Gastrocnemius medialis (tissue), 4 donors: ENCODE results near the gene ST6GALNAC6. TPM values are rescaled to one million over a fixed set of nuclear protein-coding genes. Genes with fewer than 3 reads are reported as not detected.

Experiments used
- ATAC-seq, 2 donors: fragments of 150-250 bp; one replicate each; pipeline ENCODE4 v1.9.1; 2016
- DNase-seq, 2 donors: peaks; one replicate each; pipeline ENCODE4 v3.0.0-alpha.2; 2019
- H3K27ac ChIP-seq, 4 donors: fragments of 200-600 bp; sonication (generic); 1 replicate in 1 of 4; 2 replicates in 3 of 4; pipeline ENCODE4 v1.5.1; 2016 to 2018; ENCODE audit warnings: mild to moderate bottlenecking in 2 of 4, moderate library complexity in 1 of 4
- H3K27me3 ChIP-seq, 3 donors: fragments of 200-600 bp; sonication (generic) in 2 of 3; 1 replicate in 1 of 3; 2 replicates in 2 of 3; pipeline versions ENCODE4 v1.5.1 to v1.6.0; 2016 to 2019; ENCODE audit warnings: mild to moderate bottlenecking in 1 of 3, moderate library complexity in 1 of 3
- H3K36me3 ChIP-seq, 2 donors: fragments of 200-600 bp; sonication (generic) in 1 of 2; one replicate each; pipeline ENCODE4 v1.5.1; 2017 to 2018
- H3K4me1 ChIP-seq, 2 donors: fragments of 200-600 bp; sonication (generic) in 1 of 2; one replicate each; pipeline ENCODE4 v1.5.1; 2016 to 2017; ENCODE audit warnings: mild to moderate bottlenecking in 2 of 2
- H3K4me3 ChIP-seq, 4 donors: fragments of 200-600 bp; sonication (generic) in 3 of 4; 1 replicate in 1 of 4; 2 replicates in 3 of 4; pipeline ENCODE4 v1.5.1; 2016 to 2019; ENCODE audit warnings: mild to moderate bottlenecking in 2 of 4
- H3K9me3 ChIP-seq, 3 donors: fragments of 200-600 bp; sonication (generic) in 2 of 3; 1 replicate in 1 of 3; 2 replicates in 2 of 3; pipeline ENCODE4 v1.5.1; 2016 to 2019
- POLR2A ChIP-seq, 2 donors: fragments of 450-650 bp; IDR thresholded peaks; one replicate each; pipeline ENCODE4 v1.6.1; 2017; ENCODE audit warnings: antibody characterized with exemption in 2 of 2, mild to moderate bottlenecking in 2 of 2, moderate library complexity in 2 of 2
- in situ Hi-C, 4 donors: fragments of 200-750 bp; cut with MboI; loops; one replicate each; pipeline versions ENCODE4 v1.15.0 to v1.8.0; 2017; ENCODE audit warnings: low sequenced_read_pairs in 4 of 4
- intact Hi-C: fragments of 100-400 bp; cut with DNase I; formaldehyde crosslinking; loops from one replicate; pipeline ENCODE4 v1.15.1; 2023; ENCODE audit warnings: low total_unique reads
- microRNA-seq, 2 donors: library from miRNA; unstranded; fragments of <30 nt; microRNA quantifications; one replicate each; pipeline ENCODE4, GENCODE V29; 2016; ENCODE audit warnings: borderline replicate concordance in 2 of 2
- total RNA-seq, 4 donors: library from RNA; depleted of rRNA; stranded (reverse); fragments of >200 nt; gene quantifications; one replicate each; pipeline versions ENCODE4 v1.1.0 to v1.2.3, GENCODE V29; 2016
- TF ChIP-seq, protein P1 (sequence below), 5 experiments: fragments of 450-650 bp in 3 of 5; fragments of 200-600 bp in 2 of 5; sonication (generic) in 2 of 5; IDR thresholded peaks in 4 of 5; conservative IDR thresholded peaks in 1 of 5; 1 replicate in 4 of 5; 2 replicates in 1 of 5; pipeline ENCODE4 v1.5.1; 2016 to 2019; ENCODE audit warnings: antibody characterized with exemption in 5 of 5, mild to moderate bottlenecking in 3 of 5, moderate library complexity in 3 of 5

Gene ST6GALNAC6
- total RNA-seq, 4 donors from 2014 or later, result 46.7 to 69.3 (median 56.9) TPM

DNA sequence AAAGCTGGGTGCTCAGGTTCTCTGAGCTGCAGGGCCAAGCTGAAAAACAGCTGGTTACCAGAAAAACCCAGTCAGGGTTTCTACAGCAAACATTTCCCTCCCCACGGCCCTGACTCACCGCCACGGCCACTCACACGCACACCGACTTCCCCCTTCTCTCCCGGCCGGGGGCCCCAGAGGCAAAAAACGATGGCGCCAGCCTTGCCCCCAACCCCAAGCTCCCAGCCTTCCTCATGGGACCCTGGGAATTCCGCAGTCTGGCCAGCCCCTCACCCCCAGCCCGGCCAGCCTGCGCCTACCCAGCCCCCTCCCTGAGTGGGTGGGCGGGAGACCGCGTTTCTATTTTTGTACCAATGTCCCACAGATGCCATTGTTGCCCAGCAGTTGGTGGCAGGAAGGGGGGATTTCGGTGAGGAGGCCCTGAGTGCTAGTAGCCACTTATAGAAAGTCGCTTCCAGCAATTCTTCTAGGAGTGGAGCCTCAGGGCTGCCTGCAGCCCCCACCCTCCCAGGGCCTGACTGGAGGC lies 63.3 kb downstream of the ST6GALNAC6 start:
- in situ Hi-C loops, result no loop called here
- Histone ChIP-seq H3K9me3 (no peaks in the 10 kb centered on the region), H3K36me3 (no peaks in the 10 kb centered on the region), H3K4me1 (peaks cover 43 to 44% of the 10 kb centered on the region in 2 donors), H3K27me3 (no peaks in the 10 kb centered on the region), H3K4me3 (no peak overlapping the region), H3K27ac (peak overlapping the region; percentile 61 to 76 (median 71))
- no peak for DNase-seq
- TF ChIP-seq, protein P1, sequence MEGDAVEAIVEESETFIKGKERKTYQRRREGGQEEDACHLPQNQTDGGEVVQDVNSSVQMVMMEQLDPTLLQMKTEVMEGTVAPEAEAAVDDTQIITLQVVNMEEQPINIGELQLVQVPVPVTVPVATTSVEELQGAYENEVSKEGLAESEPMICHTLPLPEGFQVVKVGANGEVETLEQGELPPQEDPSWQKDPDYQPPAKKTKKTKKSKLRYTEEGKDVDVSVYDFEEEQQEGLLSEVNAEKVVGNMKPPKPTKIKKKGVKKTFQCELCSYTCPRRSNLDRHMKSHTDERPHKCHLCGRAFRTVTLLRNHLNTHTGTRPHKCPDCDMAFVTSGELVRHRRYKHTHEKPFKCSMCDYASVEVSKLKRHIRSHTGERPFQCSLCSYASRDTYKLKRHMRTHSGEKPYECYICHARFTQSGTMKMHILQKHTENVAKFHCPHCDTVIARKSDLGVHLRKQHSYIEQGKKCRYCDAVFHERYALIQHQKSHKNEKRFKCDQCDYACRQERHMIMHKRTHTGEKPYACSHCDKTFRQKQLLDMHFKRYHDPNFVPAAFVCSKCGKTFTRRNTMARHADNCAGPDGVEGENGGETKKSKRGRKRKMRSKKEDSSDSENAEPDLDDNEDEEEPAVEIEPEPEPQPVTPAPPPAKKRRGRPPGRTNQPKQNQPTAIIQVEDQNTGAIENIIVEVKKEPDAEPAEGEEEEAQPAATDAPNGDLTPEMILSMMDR (IDR thresholded peaks at IDR 0.05 in 4 of 5, conservative IDR thresholded peaks at IDR 0.05 in 1 of 5), result no peak
- no peak for TF ChIP-seq POLR2A (IDR thresholded peaks at IDR 0.05)
- intact Hi-C loops, result no loop called here
- ATAC-seq, result no peak

Small RNA genes within 50 kb of the gene (microRNA-seq; reads per million reads assigned to microRNA genes)
- 1.2 to 2.6 reads per million in 2 donors for gene MIR4672

Other genes with a start within 250 kb of the ST6GALNAC6 start
- gene CFAP157, start 192.6 kb downstream of the ST6GALNAC6 start, total RNA-seq, result not detected
- 10 to 100 TPM; 16.9 to 38.6 (median 26.3) TPM for gene PTRH1, start 183.9 kb downstream of the ST6GALNAC6 start, total RNA-seq
- not detected for gene TTC16, start 183.5 kb downstream of the ST6GALNAC6 start, total RNA-seq
- gene TOR2A, start 164.3 kb downstream of the ST6GALNAC6 start, total RNA-seq, result 10 to 100 TPM in 2 of 4 donors, 1 to 10 TPM in 2; 3.2 to 10.6 (median 9.6) TPM
- gene SH2D3C, start 120.9 kb downstream of the ST6GALNAC6 start, total RNA-seq, result 1 to 10 TPM; 4.7 to 8.1 (median 5.2) TPM
- 10 to 100 TPM; 50.3 to 71.2 (median 51.2) TPM for gene CDK9, start 113.6 kb downstream of the ST6GALNAC6 start, total RNA-seq
- 10 to 100 TPM; 36.4 to 87.6 (median 47.7) TPM for gene FPGS, start 96.7 kb downstream of the ST6GALNAC6 start, total RNA-seq
- 10 to 100 TPM; 27.4 to 49.8 (median 32.6) TPM for gene ENG, start 44.9 kb downstream of the ST6GALNAC6 start, total RNA-seq
- 100 to 1,000 TPM; 240 to 489 (median 359) TPM for gene AK1, start 21.9 kb downstream of the ST6GALNAC6 start, total RNA-seq
- 10 to 100 TPM; 11.2 to 48.4 (median 23.6) TPM for gene ST6GALNAC4, start 17.4 kb upstream of the ST6GALNAC6 start, total RNA-seq
- 1 to 10 TPM in 1 of 4 donors, not detected in 3; 4.2 TPM for gene PIP5KL1, start 31.2 kb upstream of the ST6GALNAC6 start, total RNA-seq
- 10 to 100 TPM in 1 of 4 donors, 1 to 10 TPM in 3; 4.7 to 10.4 (median 5.9) TPM for gene DPM2, start 38.3 kb upstream of the ST6GALNAC6 start, total RNA-seq
- gene EEIG1, start 81.4 kb upstream of the ST6GALNAC6 start, total RNA-seq, result 1 to 10 TPM; 1.8 to 4.5 (median 2.8) TPM
- gene NAIF1, start 167.7 kb upstream of the ST6GALNAC6 start, total RNA-seq, result 1 to 10 TPM; 3.6 to 7.4 (median 6.9) TPM
- gene SLC25A25, start 168.6 kb upstream of the ST6GALNAC6 start, total RNA-seq, result 10 to 100 TPM; 26.9 to 98.7 (median 46.0) TPM
- gene PTGES2, start 228.1 kb upstream of the ST6GALNAC6 start, total RNA-seq, result 100 to 1,000 TPM in 3 of 4 donors, 10 to 100 TPM in 1; 95.2 to 266 (median 155) TPM
- gene LCN2, start 249.8 kb upstream of the ST6GALNAC6 start, total RNA-seq, result under 1 TPM in 1 of 4 donors, not detected in 3; 1.00 TPM